ENCODE data around the gene SPEF1. TPM values are rescaled to one million over a fixed set of nuclear protein-coding genes. Genes with fewer than 3 reads are reported as not detected.

The SPEF1 gene
- total RNA-seq, 1 experiment from 2014 or later: 0.24 TPM

DNA sequence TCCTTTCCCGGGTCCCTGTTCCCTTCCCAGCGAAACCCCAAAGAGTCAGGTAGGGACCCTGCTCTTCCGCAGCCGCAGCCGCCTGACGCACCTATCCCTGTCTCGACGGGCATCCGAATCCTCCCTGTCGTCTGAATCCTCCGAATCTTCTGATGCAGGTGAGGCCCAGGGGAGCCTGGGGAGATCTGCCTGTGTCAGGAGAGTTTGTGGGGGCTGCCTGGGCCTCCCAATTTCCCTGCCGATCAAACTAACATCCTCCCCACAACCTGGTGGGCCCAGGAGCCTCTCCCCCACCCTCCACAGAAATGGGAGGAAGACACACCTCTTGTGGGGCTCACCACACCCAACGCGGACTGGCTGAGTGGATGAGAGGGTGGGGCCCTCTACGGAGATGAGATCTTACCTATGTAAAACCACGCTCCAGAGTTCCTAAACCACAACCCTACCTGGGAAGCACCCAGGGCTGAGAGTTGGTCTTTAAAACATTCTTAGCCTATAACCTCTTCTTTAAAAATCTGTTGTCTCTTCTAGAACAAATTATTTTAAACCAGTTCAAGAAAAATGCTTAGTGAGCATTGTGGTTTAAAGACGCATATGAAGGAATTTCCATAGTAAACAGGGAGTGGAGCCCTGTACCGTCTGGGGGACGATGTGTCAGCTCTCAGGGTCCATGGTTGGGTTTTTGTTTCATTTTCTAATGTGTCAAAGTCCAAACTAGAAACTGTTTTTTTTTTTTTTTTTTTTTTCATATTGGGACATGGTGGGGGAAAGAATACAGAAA lies 16.5 kb upstream of the SPEF1 start:
- Histone ChIP-seq H3K27ac (ENCODE audit: insufficient read length, low read depth, low read length) (no peak overlapping the region), H2BK5ac (ENCODE audit: insufficient read length, low read length) (no peak overlapping the region), H4K8ac (replicated peaks; ENCODE audit: insufficient read length, low read depth, low read length) (no peak overlapping the region), H3K4ac (ENCODE audit: low read depth, low read length) (no peak overlapping the region), H3K9me3 (ENCODE audit: control insufficient read depth, low read depth, low read length) (no peaks in the 10 kb centered on the region), H2BK120ac (ENCODE audit: low read depth, low read length, poor library complexity, severe bottlenecking) (no peak overlapping the region), H2AFZ (ENCODE audit: low read length) (no peak overlapping the region), H2BK15ac (ENCODE audit: low read depth, low read length) (no peak overlapping the region), H2AK5ac (ENCODE audit: insufficient read length, low read length) (no peak overlapping the region), H2BK20ac (ENCODE audit: low read depth, low read length, poor library complexity, severe bottlenecking) (no peak overlapping the region), H3K9ac (ENCODE audit: extremely low read depth, insufficient read length, low read length) (no peak overlapping the region), H3K23me2 (ENCODE audit: insufficient read length, low read depth, low read length, poor library complexity, severe bottlenecking) (peaks cover 19% of the 10 kb centered on the region), H3K4me1 (ENCODE audit: insufficient read depth, low read length) (no peaks in the 10 kb centered on the region; the same call in 1 of the 2 replicates), H3K18ac (ENCODE audit: insufficient read length, low read depth, low read length) (no peak overlapping the region), H3K27me3 (ENCODE audit: insufficient read depth, low read length) (no peaks in the 10 kb centered on the region), H2BK12ac (ENCODE audit: insufficient read length, low read depth, low read length) (no peak overlapping the region), H3K14ac (ENCODE audit: insufficient read depth, low read length) (no peak overlapping the region), H3K56ac (ENCODE audit: insufficient read length, low read depth, low read length) (no peak overlapping the region), H3K79me2 (ENCODE audit: insufficient read depth, low read length) (no peaks in the 10 kb centered on the region), H4K20me1 (ENCODE audit: control insufficient read depth, insufficient read depth, insufficient read length) (no peaks in the 10 kb centered on the region), H4K5ac (ENCODE audit: insufficient read length, low read depth, low read length) (no peak overlapping the region), H3K23ac (ENCODE audit: insufficient read length, low read depth, low read length) (no peak overlapping the region), H3K4me2 (ENCODE audit: insufficient read depth, insufficient read length, low read length) (peak overlapping the region; percentile 35), H3T11ph (ENCODE audit: low read length) (no peak overlapping the region), H3K79me1 (ENCODE audit: insufficient read depth, low read depth, low read length, poor library complexity, severe bottlenecking) (no peaks in the 10 kb centered on the region), H4K91ac (ENCODE audit: insufficient read length, low read depth, low read length) (no peak overlapping the region)
- Mint-ChIP-seq H3K27me3 (ENCODE audit: low read depth) (peaks cover 15% of the 10 kb centered on the region), H3K9me3 (no peaks in the 10 kb centered on the region), H3K36me3 (ENCODE audit: insufficient read depth in 1 of 3, low read depth in 3 of 3) (peaks cover 13 to 24% (median 18%) of the 10 kb centered on the region in 3 experiments), H3K4me3 (peak overlapping the region; percentile 73 to 92), H3K4me1 (peaks cover 42 to 55% of the 10 kb centered on the region in 2 experiments), H3K27ac (peak overlapping the region in 2 of 3 experiments; percentile 31 to 89; a peak in 2 of 7 replicates)
- WGBS (ENCODE audit: extremely low coverage, insufficient read length, low lambda C conversion rate): no CpG with 5 or more reads among the region's 19 CpGs
- DNase-seq: no peak
- TF ChIP-seq, protein P1, sequence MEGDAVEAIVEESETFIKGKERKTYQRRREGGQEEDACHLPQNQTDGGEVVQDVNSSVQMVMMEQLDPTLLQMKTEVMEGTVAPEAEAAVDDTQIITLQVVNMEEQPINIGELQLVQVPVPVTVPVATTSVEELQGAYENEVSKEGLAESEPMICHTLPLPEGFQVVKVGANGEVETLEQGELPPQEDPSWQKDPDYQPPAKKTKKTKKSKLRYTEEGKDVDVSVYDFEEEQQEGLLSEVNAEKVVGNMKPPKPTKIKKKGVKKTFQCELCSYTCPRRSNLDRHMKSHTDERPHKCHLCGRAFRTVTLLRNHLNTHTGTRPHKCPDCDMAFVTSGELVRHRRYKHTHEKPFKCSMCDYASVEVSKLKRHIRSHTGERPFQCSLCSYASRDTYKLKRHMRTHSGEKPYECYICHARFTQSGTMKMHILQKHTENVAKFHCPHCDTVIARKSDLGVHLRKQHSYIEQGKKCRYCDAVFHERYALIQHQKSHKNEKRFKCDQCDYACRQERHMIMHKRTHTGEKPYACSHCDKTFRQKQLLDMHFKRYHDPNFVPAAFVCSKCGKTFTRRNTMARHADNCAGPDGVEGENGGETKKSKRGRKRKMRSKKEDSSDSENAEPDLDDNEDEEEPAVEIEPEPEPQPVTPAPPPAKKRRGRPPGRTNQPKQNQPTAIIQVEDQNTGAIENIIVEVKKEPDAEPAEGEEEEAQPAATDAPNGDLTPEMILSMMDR (conservative IDR thresholded peaks at IDR 0.05): no peak

Data from H9 (cell line).